GM12875 (cell line): ENCODE results near the gene BABAM2.

ENCODE experiments used
- H3K4me3 ChIP-seq: one replicate; pipeline ENCODE4 v1.5.1; 2011; ENCODE audit warnings: low read depth, low read length, control low read depth
- CTCF ChIP-seq: IDR thresholded peaks from 2 replicates; pipeline ENCODE4 v1.5.1; 2011; ENCODE audit warnings: low read depth, mild to moderate bottlenecking, control low read depth, inconsistent platforms, low read length, moderate library complexity, borderline replicate concordance; ENCODE audit not compliant: insufficient read depth

The BABAM2 gene

GRCh38 chr2:28310107-28310506 is 419.6 kb downstream of the BABAM2 start:
- TF ChIP-seq CTCF, result no peak
- no peak overlapping the region for H3K4me3 ChIP-seq

GRCh38 chr2:28311660-28312249 is 421.2 kb downstream of the BABAM2 start:
- no peak overlapping the region for H3K4me3 ChIP-seq
- TF ChIP-seq CTCF, result no peak

- TF ChIP-seq CTCF, result no peak
- H3K4me3 ChIP-seq, result no peak overlapping the region
Observed at GRCh38 chr2:28312307-28313219, 422.0 kb downstream of the BABAM2 start.

- no peak for TF ChIP-seq CTCF
- H3K4me3 ChIP-seq, result no peak overlapping the region
Observed at GRCh38 chr2:28313220-28313784, 422.8 kb downstream of the BABAM2 start.

GRCh38 chr2:28314968-28315367 is 424.4 kb downstream of the BABAM2 start:
- TF ChIP-seq CTCF, result no peak
- no peak overlapping the region for H3K4me3 ChIP-seq

- no peak for TF ChIP-seq CTCF
- H3K4me3 ChIP-seq, result no peak overlapping the region
Observed at GRCh38 chr2:28316546-28317335, 426.2 kb downstream of the BABAM2 start.
